ENCODE results near the gene REXO1.

The REXO1 gene

GRCh38 chr19:1849132-1849474 is 820 bp upstream of the REXO1 start:
- DNase-seq (ENCODE audit: low spot score) = no peak

GRCh38 chr19:1847684-1848398 is 442 bp downstream of the REXO1 start:
- no peak for DNase-seq (ENCODE audit: low spot score)

- DNase-seq (ENCODE audit: low spot score) = no peak
These were observed 967 bp downstream of the REXO1 start for GRCh38 chr19:1847348-1847683.

- no peak for DNase-seq (ENCODE audit: low spot score)
These were observed 1.6 kb downstream of the REXO1 start for GRCh38 chr19:1846517-1847204.

GRCh38 chr19:1845642-1846041 is 2.6 kb downstream of the REXO1 start:
- DNase-seq (ENCODE audit: low spot score) = no peak

- no peak for DNase-seq (ENCODE audit: low spot score)
These were observed 3.2 kb downstream of the REXO1 start for GRCh38 chr19:1845125-1845515.

- DNase-seq (ENCODE audit: low spot score) = no peak
These were observed 3.7 kb downstream of the REXO1 start for GRCh38 chr19:1844513-1845124.

GRCh38 chr19:1843646-1844394 is 4.5 kb downstream of the REXO1 start:
- DNase-seq (ENCODE audit: low spot score) = no peak

- no peak for DNase-seq (ENCODE audit: low spot score)
These were observed 5.2 kb downstream of the REXO1 start for GRCh38 chr19:1843116-1843515.

GRCh38 chr19:1841209-1841924 is 6.9 kb downstream of the REXO1 start:
- DNase-seq (ENCODE audit: low spot score) = no peak

- DNase-seq (ENCODE audit: low spot score) = no peak
These were observed 7.7 kb downstream of the REXO1 start for GRCh38 chr19:1840541-1841115.

- no peak for DNase-seq (ENCODE audit: low spot score)
These were observed 8.4 kb downstream of the REXO1 start for GRCh38 chr19:1839658-1840540.

GRCh38 chr19:1837625-1838105 is 10.6 kb downstream of the REXO1 start:
- DNase-seq (ENCODE audit: low spot score) = no peak

- DNase-seq (ENCODE audit: low spot score) = no peak
These were observed 11.1 kb downstream of the REXO1 start for GRCh38 chr19:1837222-1837565.

GRCh38 chr19:1836458-1837221 is 11.6 kb downstream of the REXO1 start:
- no peak for DNase-seq (ENCODE audit: low spot score)

GRCh38 chr19:1833540-1833939 is 14.7 kb downstream of the REXO1 start:
- no peak for DNase-seq (ENCODE audit: low spot score)

GRCh38 chr19:1832046-1832663 is 16.1 kb downstream of the REXO1 start:
- no peak for DNase-seq (ENCODE audit: low spot score)

GRCh38 chr19:1830978-1831377 is 17.3 kb downstream of the REXO1 start:
- DNase-seq (ENCODE audit: low spot score) = no peak

- no peak for DNase-seq (ENCODE audit: low spot score)
These were observed 17.7 kb downstream of the REXO1 start for GRCh38 chr19:1830568-1830967.

GRCh38 chr19:1829958-1830357 is 18.3 kb downstream of the REXO1 start:
- no peak for DNase-seq (ENCODE audit: low spot score)
